NCI-H146 (cell line): ENCODE measurements around the gene SLC37A4.
"Not testable (repeated sequence)": the region's sequence is repeated elsewhere in the genome, so short reads cannot be mapped to it uniquely, and the experiment has no call there.

Experiments used
- DNase-seq: peaks from one replicate; lab custom pipeline; 2025; lab: John Stamatoyannopoulos, UW

SLC37A4 gene

DNA sequence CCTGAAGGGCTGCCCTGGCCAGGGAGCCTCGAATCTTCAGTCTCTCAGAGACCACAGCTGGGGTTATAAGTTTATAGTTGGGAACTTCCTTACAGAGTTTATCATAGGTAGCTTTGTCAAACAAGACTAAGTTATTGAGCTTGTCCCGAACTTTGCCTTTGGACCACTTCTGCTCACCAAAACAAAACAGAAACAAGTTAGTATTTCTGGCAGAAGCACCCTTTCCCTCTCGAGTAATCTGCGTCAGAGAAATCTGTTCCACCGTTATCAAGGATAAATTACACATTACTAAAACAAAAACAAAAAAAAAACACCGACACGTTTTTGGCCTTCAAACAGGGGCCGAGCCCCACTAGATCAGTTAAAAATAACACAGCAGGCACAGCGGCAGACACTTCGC, 13.3 kb downstream of the SLC37A4 start:
- DNase-seq = not testable (repeated sequence)

DNA sequence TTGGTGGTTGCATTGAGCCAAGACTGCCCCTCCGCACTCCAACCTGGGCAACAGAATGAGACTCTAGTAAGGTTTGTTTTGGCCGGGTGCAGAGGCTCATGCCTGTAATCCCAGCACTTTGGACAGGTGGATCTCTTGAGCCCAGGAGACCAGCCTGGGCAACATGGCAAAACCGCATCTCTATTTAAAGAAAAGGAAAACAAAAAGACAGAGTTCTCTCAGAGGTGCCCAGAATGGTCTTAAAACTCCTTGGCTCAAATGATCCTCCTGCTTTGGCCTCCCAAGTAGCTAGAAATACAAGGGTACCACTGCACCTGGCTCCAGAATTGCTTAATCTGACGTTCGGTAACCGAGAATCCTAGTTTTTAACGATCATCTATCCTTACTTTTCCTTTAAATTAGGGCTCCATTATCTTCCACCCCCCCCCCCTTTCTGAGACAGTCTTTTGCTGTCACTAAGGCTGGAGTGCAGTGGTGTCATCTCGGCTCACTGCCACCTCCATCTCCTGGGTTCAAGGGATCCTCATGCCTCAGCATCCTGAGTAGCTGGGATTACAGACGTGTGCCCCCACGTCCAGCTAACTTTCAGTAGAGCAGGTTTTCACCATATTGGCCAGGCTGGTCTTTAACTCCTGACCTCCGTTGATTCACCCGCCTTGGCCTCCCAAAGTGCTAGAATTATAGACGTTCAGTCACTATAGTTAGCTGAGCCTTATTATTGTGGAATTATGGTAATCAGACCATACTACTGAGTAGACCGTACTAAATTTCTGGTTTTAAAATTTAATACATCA, 14.3 kb downstream of the SLC37A4 start:
- no peak for DNase-seq

DNA sequence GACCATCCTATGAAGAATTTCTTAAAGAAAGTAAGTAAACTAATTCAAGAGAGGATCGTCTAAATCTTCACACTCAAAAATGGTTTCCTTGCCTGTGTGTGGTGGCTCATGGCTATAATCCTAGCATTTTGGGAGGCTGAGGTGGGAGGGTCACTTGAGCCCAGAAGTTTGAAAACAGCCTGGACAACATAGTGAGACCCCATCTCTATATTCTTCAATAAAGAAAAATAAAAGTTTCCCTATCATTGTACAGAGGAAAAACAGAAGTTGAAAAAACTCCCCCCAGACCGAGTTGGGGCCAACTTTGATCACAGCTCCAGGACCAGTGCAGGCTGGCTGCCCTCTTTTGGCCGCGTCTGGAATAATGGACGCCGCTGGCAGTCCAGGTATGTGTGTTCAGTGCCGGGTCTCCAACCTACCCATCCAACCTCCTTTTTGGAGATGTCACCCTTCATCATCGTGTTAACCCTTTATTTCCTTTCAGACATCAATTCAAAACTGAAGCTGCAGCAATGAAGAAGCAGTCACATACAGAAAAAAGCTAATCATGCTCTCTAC, 15.5 kb downstream of the SLC37A4 start:
- DNase-seq = no peak

DNA sequence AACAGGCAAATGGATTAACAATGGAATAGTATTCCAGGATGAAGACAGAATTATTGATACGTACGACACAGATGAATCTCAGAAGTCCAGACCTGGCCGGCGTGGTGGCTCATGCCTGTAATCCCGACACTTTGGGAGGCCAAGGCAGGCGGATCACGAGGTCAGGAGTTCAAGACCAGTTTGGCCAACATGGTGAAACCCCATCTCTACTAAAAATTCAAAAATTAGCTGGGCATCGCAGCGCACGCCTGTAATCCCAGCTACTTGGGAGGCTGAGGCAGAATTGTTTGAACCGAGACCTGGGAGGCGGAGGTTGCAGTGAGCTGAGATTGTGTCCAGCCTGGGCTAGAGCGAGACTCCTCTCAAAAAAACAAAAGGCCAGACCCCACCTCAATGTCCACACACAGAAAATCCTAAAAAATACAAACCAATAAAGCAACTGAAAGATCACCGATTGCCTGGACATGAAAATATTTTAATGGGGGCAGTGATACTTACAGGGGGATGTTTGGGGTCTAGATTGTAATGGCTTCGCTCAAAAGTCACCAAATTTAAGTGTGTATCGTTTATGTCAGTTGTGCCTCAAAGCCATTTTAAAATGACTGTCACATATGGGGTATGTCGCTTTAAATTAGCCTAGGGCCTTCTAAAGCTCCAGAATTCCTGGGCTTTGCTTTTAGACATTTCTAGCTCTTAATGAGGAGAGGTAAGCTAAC, 16.3 kb downstream of the SLC37A4 start:
- DNase-seq = no peak

DNA sequence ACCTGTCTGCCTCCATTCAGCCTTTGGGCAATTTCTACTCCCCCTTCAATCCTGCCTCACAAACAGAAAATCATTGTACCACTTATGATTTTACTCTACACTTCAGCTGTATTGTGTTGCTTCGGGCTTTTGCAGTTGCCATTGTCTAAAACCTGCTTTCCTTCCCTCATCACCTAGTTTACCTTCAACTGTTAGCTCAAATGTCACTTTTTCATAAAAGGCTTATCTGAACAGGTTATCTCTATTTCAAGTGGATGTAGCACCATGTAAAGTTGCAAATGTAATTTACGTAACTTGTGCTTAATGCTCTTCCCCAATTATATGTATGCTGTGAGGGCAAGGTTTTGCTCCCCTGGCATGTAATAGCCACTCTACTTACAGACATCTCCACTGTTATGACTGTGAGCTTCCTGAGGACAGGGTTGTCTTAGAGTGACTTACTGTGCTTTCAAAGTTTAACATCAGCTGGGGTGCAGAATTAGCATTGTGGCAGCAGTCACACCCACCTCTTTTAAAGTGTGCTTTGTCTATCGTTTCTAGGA, 18.0 kb downstream of the SLC37A4 start:
- DNase-seq = no peak

DNA sequence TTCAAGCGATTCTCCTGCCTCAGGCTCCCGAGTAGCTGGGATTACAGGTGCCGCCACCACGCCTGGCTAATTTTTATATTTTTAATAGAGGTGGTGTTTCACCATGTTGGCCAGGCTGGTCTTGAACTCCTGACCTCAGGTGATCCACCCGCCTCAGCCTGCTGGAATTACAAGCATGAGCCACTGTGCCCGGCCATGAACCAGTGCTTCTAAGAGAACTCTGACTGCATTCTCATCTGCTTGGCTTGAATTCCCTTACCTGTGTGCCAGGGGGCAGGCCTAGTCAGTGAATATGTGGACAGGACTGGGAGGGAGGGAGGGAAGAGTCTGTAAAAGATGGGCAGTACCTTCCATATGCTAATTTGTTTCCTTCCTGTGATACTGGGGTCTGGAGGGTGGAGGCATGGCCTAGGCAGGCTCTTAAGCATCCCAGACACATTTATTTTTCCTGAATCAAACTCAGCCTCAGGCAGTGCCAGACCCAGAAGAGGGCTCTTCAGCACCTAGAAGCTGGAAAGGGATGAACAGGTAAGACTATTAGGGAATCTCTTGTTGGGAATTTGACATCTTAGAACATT, 19.1 kb downstream of the SLC37A4 start:
- no peak for DNase-seq

DNA sequence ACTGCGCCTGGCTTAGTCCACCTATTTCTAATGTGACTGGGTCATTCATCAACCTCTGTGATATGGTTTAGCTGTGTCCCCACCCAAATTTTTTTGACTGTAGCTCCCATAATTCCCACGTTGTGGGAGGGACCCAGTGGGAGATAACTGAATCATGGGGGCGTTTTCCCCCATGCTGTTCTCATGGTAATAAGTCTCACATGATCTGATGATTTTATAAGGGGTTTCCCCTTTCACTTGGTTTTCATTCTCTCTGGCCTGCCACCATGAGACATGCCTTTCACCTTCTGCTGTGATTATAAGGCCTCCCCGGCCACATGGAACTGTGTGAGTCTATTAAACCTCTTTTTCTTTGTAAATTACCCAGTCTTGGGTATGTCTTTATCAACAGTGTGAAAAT, 24.0 kb downstream of the SLC37A4 start:
- DNase-seq = no peak

DNA sequence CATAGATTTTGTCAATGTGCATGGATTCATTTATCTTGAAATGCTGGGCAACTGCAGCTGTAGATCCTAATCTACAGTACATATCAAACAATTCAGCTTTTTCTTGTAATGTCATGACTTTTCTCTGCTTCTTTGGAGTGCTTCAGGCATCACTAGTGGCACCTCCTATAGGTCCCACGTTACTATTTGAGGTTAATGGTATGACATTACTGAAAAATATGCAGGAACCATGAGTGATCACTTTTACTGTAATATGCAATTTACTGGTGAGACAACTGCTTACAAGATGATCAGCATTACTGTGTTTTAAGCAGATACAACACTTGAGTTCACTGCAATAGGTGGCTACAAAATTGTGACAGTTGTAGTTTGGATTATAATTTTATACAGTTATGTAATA, 29.8 kb downstream of the SLC37A4 start:
- DNase-seq = no peak

DNA sequence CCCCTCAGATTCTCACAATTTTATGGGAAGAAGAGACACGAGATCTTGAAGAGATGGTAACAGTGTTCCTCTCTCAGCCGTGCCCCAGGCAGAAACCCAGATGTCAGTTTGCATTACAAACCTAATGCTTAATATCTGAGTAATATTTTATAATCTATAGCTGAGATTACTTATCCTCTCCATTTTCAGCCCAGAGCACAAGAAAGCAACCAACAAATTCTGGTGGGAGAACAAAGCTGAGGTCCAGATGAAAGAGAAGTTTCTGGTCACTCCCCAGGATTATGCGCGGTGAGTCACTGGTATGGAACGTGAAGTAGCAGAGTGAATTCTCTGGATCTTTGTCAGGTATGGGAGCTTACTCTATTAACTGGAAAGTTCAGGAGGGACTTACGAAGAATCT, 31.9 kb downstream of the SLC37A4 start:
- no peak for DNase-seq

DNA sequence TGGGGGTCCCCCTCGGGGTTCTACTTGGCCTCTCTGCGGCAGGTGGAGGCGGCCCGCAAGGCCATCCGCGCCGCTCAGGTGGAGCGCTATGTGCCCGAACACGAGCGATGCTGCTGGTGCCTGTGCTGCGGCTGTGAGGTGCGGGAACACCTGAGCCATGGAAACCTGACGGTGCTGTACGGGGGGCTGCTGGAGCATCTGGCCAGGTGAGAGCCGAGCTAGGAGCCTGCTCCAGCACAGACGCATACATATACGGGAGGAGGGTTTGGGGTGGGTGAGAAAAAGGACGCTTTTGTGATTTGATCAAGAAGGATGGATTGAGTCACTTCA, 32.3 kb downstream of the SLC37A4 start:
- DNase-seq = peak; percentile 46

DNA sequence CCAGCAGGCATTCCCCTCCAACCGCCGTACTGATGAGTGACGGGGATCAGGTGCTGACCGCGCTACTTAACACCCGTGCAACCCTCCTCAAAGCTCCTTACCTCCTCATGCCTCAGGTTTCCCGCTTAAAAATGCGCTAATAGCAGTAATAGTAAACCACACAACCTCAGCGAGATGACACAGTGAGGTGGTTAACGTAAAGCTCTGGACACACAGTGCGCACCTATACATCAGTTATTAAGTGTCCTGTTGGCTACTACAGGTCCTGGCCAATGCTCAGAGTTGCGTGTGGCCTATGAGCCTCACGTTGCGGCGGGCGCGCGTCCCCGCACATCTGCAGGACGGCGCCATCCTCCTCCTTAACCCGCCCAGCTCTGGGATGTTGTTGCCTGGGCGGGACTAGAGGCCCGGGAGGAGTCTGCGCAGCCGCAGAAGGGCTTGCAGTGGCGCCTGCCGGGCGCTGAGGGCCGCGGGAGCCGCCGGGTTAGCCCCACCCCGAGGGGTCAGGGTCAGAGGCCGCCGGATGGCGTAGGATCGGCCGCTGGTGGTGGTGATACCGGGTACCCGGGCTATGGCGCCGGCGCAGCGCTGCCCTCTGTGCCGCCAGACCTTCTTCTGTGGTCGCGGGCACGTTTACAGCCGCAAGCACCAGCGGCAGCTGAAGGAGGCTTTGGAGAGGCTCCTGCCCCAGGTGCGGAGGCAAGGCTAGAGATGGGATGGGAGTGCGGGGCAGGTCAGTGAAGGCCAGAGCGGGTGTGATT, 32.9 kb downstream of the SLC37A4 start, which contains the start of gene CENATAC:
CENATAC (plus strand) TSS at position 512 of the 761 bp plus-strand sequence; CDS start at position 572, 60 bp downstream.
- DNase-seq = peak; percentile 95

DNA sequence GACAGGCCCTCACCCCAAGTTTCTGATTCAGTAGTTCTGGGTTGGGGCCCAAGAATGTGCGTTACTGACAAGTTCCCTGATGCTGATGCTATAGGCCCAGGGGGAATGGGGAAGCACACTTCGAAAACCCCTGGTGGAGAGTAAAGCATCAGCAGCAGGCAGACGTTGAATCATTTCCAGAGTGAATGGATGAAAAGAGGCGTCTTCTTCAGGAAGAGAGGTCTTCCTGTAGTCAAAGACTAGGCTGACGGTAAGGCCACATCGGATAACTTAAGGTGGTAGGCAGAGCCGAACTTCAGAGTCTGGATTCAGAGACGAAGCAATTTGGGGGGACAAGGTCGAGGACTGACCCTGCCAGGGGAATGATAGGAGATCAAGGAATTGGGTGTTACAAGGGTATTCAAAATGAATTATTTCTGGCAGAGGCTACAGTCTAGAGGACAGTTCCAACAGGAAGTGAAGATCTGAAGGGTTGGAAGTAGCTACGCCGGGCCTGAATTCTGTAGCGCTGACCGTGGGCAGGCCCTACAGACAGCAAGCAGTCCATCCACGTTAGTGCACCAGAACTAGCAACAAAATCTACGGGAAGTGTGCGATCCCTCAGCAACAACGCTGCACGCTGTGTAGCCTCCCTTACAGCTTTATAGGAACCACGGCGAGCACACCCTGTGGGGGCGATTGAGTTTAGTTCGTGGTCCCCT, 33.6 kb downstream of the SLC37A4 start:
- DNase-seq = peak; percentile 50

DNA sequence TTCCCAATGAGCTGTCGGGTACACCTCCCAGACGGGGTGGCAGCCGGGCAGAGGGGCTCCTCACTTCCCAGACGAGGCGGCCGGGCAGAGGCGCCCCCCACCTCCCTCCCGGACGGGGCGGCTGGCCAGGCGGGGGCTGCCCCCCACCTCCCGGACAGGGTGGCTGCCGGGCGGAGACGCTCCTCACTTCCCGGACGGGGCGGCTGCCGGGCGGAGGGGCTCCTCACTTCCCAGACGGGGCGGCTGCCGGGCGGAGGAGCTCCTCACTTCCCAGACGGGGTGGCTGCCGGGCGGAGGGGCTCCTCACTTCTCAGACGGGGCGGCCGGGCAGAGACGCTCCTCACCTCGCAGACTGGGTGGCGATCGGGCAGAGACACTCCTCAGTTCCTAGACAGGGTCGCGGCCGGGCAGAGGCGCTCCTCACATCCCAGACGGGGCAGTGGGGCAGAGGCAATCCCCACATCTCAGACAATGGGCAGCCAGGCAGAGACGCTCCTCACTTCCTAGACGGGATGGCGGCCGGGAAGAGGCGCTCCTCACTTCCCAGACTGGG, 39.1 kb downstream of the SLC37A4 start:
- DNase-seq = not testable (repeated sequence)

DNA sequence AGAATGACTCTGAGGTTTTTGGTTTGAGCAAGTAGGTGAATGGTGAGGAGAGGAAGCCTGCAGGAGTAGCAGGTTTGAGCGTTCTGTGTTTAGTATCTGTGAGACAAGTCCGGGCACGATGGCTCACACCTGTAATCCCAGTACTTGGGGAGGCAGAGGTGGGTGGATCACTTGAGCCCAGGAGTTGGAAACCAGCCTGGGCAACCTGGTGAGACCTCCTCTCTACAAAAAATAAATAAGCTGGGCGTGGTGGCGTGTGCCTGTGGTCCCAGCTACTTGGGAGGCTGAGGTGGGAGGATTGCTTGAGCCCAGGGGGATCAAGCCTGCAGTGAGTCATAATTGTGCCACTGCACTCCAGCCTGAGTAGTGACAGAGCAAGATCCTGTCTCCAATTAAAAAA, 42.4 kb downstream of the SLC37A4 start:
- DNase-seq = peak; percentile 31

DNA sequence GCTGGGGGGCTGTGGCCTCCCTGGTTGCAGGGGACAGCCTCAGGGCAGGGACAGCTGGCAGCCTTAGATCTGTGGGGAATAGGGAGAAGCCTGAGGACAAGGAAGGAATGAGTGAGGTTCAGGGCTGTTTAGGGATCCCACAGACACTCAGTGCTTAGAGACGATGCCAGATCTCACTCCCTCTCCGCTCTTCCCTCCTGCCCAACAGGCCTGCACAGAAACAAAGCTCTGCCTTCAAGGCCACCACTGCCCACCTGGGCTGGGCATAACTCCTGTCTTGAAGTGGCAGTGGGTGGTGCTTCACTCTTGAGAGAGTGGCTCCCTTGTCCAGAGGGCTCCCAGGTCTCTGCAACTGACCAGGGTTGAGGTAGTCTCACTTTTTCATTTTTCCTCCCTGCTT, 45.9 kb downstream of the SLC37A4 start:
- no peak for DNase-seq

DNA sequence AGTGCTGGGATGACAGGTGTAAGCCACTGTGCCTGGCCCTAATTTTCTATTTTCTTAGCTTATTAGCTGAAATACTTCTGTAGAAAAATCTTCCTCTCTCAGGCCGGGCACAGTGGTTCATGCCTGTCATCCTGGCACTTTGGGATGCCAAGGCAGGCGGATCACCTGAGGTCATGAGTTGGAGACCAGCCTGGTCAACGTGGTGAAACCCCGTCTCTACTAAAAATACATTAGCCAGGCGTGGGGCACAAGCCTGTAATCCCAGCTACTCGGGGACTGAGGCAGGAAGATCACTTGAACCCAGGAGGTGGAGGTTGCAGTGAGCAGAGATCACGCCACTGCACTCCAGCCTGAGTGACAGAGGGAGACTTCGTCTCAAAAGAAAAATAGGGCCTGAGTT, 46.3 kb downstream of the SLC37A4 start:
- not testable (repeated sequence) for DNase-seq

DNA sequence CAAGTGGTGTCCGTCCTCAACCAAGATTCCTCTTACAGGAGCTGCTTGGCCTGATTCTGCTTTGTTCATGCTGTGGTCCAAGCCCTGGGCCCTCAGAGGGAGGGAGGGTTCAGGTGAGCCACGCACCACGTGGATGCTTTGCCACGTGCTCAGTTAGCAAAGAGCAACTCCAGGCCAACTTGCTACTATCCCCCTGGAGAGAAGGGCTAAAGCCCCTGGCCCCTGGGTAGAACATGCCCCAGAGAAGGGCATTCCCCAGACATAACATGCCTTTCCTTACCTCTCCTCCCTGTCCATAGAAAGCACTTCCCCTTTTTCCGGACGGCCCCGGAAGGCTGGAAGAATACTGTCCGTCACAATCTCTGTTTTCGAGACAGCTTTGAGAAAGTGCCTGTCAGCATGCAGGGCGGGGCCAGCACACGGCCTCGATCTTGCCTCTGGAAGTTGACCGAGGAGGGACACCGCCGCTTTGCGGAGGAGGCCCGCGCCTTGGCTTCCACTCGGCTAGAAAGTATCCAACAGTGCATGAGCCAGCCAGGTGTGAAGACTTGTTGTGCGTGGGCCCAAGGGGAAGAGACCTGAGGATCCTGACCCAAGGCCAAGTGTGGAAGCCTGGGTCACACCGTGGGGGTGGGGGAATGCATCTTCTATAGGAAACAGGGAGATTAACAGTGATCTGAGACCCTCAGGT, 50.3 kb downstream of the SLC37A4 start:
- no peak for DNase-seq

DNA sequence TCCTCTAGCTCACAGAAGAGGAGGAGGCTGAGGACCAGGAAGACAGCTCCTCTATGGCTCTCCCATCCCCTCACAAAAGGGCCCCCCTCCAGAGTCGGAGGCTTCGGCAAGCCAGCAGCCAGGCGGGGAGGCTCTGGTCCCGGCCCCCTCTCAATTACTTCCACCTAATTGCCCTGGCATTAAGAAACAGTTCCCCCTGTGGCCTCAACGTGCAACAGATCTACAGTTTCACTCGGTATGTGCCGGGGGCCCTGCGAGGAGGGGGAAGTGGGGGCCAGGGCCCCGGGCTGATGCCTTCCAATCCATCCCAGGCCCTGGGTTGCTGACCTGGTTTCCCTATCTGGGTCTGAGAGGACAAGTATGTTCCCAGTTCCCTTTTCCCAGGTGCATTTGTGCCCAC, 51.2 kb downstream of the SLC37A4 start:
- DNase-seq = no peak

DNA sequence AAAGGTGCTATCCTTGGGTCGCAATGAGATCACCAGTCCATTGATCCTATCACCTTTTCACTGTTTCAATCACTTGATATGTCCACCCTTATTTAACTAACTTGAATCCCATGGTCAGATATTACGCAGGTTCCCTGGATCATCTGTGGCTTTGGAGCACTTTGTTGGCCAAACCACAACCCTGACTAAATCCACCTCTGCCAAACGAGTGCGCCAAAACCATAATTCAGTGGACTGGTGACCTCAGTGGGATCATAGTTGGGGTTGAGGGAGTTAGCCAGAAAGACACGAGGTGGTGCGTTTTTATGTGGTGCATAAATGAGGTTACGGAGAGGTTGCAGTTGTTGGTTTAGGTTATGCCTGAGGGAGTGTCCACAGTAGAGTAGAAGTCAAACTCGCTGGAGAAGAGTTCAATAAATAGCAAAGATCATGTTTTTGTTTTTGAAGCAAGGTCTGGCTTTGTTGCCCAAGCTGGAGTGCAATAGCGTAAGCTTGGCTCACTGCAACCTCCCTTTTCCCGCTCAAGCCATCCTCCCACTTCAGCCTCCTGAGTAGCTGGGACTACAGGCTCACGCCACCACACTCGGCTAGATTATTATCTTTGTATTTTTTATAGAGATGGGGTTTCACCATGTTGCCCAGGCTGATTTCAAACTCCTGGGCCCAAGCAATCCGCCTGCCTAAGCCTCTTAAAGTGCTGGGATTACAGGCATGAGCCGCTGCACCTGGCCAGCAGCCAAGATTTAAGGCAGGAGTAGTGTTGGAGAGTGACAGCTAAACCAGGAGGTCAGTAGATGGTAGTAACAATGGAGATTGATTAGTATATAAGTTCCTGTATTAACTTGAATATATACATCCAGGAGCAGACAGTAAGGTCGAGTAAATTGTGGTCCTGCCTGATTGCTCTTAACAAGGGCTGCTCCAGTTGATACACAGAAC, 54.6 kb downstream of the SLC37A4 start:
- DNase-seq = no peak
